HG03469 (cell line): Measurements from ENCODE around the gene DEPDC1B.
"Not testable (repeated sequence)": the region's sequence is repeated elsewhere in the genome, so short reads cannot be mapped to it uniquely, and the experiment has no call there.

ENCODE experiments used
- ATAC-seq: cut with Tn5 transposase; IDR thresholded peaks from one replicate; pipeline ENCODE4 v1.9.1; 2021; ENCODE audit warnings: mild to moderate bottlenecking, moderate library complexity, moderate number of reproducible peaks; ENCODE audit not compliant: unreplicated experiment

Gene DEPDC1B, protein sequence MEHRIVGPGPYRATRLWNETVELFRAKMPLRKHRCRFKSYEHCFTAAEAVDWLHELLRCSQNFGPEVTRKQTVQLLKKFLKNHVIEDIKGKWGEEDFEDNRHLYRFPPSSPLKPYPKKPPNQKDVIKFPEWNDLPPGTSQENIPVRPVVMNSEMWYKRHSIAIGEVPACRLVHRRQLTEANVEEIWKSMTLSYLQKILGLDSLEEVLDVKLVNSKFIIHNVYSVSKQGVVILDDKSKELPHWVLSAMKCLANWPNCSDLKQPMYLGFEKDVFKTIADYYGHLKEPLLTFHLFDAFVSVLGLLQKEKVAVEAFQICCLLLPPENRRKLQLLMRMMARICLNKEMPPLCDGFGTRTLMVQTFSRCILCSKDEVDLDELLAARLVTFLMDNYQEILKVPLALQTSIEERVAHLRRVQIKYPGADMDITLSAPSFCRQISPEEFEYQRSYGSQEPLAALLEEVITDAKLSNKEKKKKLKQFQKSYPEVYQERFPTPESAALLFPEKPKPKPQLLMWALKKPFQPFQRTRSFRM

GRCh38 chr5:60699609-60700415 lies at the start of gene DEPDC1B:
TSS of gene DEPDC1B (minus strand) at chr5:60700166. CDS start at chr5:60700093, 73 bp downstream.
- ATAC-seq, result peak; percentile 92

DNA sequence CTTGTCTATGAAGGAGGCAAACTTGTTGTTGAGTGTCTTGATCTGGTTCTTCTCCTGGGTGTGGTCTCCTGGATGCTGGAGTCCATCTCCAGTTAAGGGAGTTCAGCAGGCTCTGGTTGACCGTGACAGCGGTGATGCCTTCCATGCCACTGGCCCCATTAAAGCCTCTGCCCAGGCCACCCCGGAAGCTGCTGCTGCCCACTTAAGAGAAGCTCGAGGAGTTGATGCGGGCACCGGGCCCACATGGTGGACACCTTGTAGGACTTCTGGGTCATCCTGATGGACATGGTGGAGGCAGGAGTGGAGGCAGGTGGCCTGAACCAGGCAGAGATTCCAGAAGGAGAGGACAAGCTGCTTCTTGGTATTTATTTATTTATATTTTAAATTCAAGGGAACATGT lies 44.7 kb upstream of the DEPDC1B start:
- no peak for ATAC-seq

DNA sequence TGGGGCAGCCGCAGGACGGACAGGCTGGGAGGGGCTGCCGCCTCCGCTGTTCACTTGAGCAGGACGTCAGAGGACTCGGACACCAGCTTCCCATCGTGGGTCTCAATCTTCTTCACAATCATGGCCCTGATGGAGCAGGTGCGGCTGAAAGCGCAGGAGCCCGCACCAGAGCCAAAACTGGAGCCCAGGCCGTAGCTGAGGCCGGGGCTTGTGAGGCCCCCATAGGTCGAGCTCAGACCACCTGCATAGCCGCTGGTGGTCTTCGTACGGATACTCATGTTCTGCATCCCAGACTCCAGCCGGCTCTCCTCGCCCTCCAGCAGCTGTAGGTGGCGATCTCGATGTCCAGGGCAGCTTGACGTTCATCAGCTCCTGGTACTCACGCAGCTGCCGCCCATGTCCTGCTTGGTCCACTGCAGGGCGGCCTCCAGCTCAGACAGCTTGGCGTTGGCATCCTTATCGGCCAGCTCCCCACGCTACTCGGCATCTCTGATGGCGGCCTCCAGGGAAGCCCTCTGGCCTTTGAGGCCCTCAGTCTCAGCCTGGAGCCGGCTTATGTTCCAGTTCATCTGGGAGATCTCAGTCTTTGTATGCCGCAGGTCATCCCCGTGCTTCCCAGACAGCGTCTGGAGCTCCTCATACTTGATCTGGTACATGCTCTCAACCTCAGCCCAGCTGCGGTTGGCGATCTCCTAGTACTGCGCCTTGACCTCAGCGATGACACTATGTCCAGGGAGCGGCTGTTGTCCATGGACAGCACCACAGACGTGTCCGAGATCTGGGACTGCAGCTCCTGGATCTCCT lies 43.7 kb upstream of the DEPDC1B start:
- no peak for ATAC-seq

- ATAC-seq, result no peak
These were observed 40.4 kb upstream of the DEPDC1B start for GRCh38 chr5:60740322-60740721.

DNA sequence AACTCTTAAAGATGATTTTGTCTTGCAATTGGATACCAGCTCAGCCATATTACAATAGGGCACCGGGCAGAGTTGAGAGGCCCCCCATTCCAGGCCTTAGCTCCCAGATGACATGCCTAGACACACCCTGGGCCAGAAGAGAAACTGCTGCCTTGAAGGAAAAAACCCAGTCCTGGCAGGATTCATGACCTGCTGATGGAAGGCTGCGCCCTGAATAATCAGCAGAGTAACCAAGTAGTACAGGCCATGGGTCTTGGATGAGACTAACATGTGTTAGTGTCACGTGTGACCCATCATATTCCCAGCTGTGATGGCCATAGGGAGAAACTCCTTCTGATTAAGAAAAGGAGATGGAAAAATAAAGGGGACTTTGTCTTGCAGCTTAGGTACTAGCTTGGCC lies 39.0 kb upstream of the DEPDC1B start:
- no peak for ATAC-seq

- no peak for ATAC-seq
These were observed 38.5 kb upstream of the DEPDC1B start for GRCh38 chr5:60738461-60738860.

GRCh38 chr5:60730858-60731257 lies 30.9 kb upstream of the DEPDC1B start:
- ATAC-seq, result not testable (repeated sequence)

DNA sequence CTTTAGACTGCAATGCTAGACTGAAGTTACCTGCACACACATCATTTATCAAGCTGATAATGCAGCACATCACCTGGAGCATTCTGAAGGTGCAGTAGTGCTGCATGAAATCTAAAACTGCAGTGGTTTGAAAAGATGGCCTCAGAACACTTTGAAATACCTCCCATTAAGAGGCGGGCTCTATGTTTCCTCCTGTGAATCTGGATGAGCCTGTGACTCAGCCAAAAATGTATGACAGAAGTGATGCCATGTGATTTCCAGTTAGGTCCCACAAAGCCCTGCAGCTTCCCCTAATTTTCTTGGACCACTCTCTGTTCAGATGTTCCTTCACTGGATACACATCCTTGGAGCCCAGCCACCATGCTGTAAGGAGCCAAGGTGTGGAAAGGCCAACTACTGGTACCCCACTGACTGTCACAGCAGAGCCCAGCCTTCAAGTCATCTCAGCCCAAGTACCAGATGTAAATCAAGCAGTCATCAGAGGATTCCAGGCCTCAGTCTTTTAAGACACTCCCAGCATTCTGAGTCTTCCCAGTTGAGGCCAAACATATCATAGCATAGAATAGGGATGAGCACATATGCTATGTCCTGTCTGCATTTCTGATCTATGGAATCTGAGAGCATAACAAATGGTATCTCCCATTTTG lies 27.2 kb upstream of the DEPDC1B start:
- no peak for ATAC-seq

DNA sequence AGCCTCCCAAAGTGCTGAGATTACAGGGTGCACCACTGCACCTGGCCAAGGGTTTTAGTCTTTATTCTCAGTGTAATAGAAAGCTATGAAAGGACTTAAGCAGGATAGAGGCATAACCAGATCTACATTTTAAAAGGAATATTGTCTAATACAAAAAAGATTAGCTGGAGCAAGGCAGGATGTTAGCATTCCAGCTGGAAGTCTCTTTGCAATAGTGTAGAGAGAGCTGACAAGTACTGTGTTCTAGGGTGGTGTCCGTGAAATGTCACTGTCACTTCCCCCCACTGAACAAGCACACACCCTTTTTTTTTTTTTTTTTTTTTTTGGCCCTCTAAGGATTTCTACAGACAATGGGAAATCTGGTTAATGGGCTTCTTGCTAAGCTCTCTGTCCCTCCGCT lies 24.2 kb upstream of the DEPDC1B start:
- no peak for ATAC-seq

DNA sequence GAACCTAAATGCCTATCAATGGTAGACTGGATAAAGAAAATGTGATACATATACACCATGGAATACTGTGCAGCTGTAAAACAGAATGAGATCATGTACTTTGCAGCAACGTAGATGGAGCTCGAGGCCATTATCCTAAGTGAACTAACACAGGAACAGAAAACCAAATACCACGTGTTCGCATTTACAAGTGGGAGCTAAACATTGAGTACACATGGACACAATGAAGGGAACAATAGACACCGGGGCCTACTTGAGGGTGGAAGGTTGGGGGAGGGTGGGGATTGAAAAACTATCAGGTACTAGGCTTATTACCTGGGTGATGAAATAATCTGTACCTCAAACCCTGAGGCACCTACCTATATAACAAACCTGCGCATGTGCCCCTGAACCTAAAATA lies 22.4 kb upstream of the DEPDC1B start:
- ATAC-seq, result no peak

DNA sequence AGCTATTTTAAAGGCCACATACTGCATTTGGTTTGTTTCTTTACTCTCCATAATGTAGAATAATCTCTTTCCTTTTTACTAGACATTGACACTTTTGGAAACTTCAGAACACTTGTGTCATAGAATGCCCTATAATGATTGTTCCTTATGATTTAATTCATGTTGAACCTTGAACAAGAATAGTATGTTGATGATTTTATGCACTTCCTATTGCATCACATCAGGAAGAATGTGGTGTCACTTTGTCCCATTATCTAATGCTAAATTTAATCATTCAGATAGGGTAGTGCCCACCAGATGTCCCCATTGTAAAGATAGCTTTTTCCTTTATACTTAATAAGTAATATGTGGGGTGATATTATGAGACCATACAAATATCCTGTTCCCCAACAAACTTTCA lies 19.4 kb upstream of the DEPDC1B start:
- ATAC-seq, result no peak

GRCh38 chr5:60718166-60718892 lies 18.4 kb upstream of the DEPDC1B start:
- no peak for ATAC-seq

DNA sequence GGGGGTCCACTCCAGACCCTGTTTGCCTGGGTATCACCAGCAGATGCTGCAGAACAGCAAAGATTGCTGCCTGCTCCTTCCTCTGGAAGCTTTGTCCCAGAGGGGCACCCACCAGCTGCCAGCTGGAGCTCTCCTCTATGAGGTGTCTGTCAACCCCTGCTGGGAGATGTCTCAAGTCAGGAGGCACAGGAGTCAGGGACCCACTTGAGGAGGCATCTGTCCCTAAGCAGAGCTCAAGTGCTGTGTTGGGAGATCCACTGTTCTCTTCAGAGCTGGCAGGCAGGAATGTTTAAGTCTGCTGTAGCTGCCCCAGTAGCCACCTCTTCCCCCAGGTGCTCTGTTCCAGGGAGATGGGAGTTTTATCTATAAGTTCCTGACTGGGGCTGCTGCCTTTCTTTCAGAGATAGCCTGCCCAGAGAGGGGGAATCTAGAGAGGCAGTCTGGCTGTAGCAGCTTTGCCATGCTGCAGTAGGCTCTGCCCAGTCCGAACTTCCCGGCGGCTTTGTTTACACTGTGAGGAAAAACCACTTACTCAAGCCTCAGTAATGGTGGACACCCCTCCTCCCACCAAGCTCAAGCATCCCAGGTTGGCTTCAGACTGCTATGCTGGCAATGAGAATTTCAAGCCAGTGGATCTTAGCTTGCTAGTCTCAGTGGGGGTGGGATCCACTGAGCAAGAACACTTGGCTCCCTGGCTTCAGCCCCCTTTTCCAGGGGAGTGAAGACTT lies 15.4 kb upstream of the DEPDC1B start:
- not testable (repeated sequence) for ATAC-seq

GRCh38 chr5:60712950-60713349 lies 13.0 kb upstream of the DEPDC1B start:
- ATAC-seq, result no peak

DNA sequence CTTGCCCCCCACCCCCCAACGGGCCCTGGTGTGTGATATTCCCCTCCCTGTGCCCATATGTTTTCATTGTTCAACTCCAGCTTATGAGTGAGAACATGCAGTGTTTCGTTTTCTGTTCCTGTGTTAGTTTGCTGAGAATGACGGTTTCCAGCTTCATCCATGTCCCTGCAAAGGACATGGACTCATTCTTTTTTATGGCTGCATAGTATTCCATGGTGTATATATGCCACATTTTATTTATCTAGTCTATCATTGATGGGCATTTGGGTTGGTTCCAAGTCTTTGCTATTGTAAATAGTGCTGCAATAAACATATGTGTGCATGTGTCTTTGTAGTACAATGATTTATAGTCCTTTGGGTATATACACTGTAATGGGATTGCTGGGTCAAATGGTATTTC lies 11.9 kb upstream of the DEPDC1B start:
- not testable (repeated sequence) for ATAC-seq

DNA sequence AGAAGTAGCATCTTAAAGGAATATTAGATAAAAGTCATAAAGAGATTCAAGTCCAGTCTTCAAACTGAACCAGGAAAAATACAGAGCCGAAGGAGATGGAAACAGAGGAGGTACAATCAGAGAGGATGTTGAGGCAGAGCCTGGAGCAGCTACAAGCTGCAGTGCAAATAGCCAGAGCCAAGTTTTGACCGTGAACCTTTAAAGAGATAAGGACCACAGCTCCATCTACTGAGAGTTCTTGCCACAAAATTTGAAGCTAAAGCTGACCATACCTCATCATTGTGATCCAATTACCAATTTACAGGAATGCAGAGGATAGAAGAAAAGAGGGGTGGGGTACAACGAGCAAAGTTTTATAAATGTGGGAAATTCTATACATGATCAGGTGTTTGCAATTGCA lies 10.4 kb upstream of the DEPDC1B start:
- no peak for ATAC-seq

- no peak for ATAC-seq
These were observed 5.2 kb upstream of the DEPDC1B start for GRCh38 chr5:60705144-60705543.

- ATAC-seq, result no peak
These were observed 4.0 kb upstream of the DEPDC1B start for GRCh38 chr5:60703944-60704343.

- ATAC-seq, result no peak
These were observed 1.5 kb upstream of the DEPDC1B start for GRCh38 chr5:60701321-60701968.
